Measurements from ENCODE around the gene PHLPP1.

The PHLPP1 gene

GRCh38 chr18:62952807-62953206, 237.5 kb downstream of the PHLPP1 start:
- no peak for DNase-seq

- no peak for DNase-seq
Measured at GRCh38 chr18:62953663-62954062, 238.3 kb downstream of the PHLPP1 start.

GRCh38 chr18:62954366-62954765, 239.0 kb downstream of the PHLPP1 start:
- no peak for DNase-seq

GRCh38 chr18:62957885-62958472, 242.6 kb downstream of the PHLPP1 start:
- peak; percentile 39 for DNase-seq

- no peak for DNase-seq
Measured at GRCh38 chr18:62959481-62959880, 244.1 kb downstream of the PHLPP1 start.

DNA sequence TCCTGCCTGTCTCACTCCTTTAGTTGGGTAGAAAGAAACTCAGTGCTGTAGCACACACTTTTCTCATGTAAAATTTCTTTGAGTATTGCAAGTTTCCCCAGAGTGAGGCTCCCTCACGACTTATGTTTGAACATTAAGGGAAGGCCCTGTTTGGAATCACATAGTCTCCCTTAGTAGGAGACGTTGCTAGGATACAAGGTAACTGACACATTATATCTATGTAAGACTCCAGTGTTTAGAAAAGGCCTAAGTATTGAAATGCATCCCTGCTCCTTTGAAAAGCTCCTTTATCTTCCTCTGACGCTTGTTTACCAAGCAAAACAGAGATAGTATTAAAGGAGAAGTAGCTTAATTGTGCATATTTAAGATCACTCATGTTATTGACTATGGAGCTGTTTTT, 248.2 kb downstream of the PHLPP1 start:
- no peak for DNase-seq

GRCh38 chr18:62964432-62964831, 249.1 kb downstream of the PHLPP1 start:
- no peak for DNase-seq

DNA sequence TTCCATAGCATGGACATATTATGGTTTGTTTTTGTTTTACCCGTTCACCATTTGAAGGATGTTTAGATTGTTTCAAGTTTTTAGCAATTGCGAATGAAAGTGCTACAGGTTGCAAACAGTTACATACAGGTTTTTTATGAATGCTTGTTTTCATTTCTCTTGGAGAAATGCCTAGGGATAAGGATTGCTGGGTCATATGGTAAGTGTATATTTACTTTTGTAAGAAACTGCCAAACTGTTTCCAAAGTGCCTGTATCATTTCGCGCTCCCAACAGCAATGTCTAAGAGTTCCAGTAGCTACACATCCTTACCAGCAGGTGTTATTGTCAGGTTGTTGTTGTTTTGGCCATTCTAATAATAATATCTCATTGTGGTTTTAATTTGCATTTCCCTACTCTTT, 251.7 kb downstream of the PHLPP1 start:
- DNase-seq, result no peak

DNA sequence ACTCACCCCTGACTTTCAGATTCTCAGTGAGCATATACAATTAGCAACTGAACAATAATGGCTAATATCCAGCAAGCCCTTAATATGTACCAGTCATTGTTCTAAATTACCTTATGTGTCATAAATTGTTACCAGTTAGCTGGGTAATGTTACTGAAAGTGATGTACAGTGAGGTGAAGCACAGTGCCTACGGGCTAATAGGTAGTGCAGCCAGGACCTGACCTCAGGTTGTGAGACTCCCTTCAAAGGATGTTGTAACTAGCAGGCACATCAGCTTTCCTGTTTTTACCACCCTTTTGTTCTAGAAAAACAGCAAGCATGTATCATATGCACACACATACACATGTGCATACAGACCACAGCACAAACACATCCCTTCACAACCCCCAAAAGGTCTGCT, 258.3 kb downstream of the PHLPP1 start:
- no peak for DNase-seq

- DNase-seq, result no peak
Measured at GRCh38 chr18:62974388-62974787, 259.0 kb downstream of the PHLPP1 start.

- DNase-seq, result no peak
Measured at GRCh38 chr18:62974928-62975675, 259.8 kb downstream of the PHLPP1 start.

DNA sequence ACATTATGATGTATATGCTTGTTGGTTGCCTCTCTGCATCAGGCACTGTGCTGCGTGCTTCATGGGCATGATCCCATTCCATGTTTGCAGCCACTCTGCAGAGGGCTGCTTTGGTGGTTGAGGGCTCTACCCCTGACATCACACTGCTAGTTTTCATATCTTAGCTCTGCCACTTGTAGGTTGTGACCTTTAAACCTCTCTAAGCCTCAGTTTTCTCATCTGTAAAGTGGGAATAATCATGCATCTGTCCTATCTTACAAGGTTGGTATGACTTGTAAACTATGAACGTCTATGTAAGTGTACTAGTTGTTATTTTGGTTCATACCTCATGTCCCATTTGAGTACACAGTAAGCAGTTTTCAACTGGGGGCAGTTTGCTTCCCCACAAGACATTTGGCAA, 260.4 kb downstream of the PHLPP1 start:
- no peak for DNase-seq

DNA sequence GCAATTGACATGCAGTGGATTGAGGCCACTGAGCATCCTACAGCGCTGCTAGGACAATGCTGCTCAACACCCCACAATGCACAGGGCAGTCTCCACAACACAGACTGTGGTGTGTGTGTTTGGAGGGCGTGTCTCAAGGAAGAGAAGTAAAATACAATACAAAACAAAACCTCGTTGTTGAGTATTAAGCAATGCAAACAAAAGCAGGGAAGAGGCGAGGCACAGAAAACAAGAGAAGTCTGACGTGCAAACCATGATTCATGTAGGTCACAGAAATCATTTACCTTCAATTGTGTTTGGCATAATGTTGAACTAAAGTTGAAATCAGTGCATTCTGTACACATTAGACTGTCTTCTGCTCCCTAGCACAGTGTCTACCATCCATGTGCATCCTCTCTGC, 260.9 kb downstream of the PHLPP1 start:
- DNase-seq, result no peak

DNA sequence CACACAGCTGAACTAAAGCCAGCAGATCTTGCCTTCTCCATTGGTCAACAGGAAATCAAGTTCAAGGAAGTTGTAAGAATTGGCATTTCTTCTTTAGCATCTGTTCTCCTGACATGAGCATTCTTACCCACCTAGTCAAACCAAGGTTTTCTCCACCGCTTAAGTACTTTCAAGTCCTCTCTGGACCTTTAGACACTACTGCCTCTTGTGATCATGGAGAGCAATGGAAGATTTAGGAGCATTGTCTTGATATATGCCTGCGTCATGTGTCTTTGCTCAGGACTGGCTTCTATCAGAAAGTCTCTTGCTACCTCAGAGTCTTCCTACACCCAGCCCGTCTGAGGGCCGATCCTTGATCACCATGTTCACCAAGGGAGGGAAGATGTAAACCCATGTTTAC, 262.2 kb downstream of the PHLPP1 start:
- DNase-seq, result no peak

GRCh38 chr18:62978251-62979049, 263.1 kb downstream of the PHLPP1 start:
- DNase-seq, result no peak

DNA sequence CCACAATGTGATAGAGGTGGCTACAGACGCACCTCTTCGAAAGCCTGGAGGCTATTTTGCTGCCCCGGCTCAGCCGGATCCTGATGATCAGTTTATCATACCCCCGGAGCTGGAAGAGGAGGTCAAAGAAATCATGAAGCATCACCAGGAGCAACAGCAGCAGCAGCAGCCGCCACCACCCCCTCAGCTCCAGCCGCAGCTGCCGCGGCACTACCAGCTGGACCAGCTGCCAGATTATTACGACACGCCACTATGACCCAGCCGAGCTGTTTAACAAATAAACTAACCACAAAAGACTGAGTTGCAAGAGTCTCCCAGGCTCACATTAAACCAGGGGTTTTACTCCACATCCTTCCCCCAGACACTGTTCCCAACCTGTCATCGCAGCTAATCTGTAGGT, 263.8 kb downstream of the PHLPP1 start:
- DNase-seq, result no peak

DNA sequence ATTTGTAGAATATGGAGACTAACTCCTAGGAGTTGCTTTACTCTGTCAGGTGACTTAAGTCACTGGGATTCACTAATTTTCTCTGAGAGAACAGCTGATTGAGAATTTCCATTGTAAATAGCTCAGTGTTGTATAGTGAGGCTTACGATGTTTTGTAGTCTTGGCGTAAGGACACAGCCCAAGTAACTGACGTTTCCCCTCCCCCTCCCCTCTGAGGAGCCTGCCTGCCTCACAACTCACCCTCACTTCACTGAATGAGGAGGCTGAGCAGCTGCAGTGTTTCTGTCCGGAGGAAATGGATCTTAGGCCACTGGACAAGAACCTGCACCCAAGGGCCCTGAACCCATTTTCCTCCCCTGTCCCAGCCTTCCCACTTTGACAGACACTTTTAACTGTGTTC, 264.6 kb downstream of the PHLPP1 start:
- no peak for DNase-seq

- DNase-seq, result no peak
Measured at GRCh38 chr18:62981566-62981965, 266.2 kb downstream of the PHLPP1 start.

- DNase-seq, result peak; percentile 50
Measured at GRCh38 chr18:62982600-62983251, 267.4 kb downstream of the PHLPP1 start.

DNA sequence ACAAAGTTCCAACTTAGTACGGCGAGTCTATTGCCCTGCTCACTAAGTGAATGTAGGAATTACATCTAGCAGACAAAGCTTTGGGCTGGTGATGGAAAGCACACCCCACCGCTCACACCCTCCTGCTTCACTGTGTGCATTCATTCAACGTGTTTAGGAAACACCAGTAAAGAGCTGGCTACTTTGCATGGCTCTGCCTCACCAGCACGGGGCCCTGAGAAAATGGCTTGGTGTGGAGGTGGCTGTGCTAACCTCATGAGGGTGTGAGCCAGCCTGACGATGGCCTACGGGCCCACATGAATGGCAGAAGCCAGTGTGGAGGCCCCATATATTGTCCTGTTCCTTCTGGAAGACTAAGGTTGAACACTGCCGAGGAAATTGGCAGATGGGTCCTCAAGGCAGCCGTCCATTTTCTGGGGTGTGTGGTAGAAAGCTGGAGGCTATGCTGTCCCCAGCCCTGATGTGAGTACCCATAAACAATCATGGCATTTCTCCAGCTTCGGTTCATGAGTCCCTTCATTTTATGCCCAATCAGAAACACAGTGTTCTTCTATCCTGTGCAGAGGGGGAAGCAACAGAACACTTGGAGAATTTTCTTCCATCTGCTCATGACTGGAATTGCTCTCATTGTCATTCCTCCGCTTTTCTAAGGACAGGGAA, 269.4 kb downstream of the PHLPP1 start:
- no peak for DNase-seq

- DNase-seq, result no peak
Measured at GRCh38 chr18:62986490-62986889, 271.1 kb downstream of the PHLPP1 start.

DNA sequence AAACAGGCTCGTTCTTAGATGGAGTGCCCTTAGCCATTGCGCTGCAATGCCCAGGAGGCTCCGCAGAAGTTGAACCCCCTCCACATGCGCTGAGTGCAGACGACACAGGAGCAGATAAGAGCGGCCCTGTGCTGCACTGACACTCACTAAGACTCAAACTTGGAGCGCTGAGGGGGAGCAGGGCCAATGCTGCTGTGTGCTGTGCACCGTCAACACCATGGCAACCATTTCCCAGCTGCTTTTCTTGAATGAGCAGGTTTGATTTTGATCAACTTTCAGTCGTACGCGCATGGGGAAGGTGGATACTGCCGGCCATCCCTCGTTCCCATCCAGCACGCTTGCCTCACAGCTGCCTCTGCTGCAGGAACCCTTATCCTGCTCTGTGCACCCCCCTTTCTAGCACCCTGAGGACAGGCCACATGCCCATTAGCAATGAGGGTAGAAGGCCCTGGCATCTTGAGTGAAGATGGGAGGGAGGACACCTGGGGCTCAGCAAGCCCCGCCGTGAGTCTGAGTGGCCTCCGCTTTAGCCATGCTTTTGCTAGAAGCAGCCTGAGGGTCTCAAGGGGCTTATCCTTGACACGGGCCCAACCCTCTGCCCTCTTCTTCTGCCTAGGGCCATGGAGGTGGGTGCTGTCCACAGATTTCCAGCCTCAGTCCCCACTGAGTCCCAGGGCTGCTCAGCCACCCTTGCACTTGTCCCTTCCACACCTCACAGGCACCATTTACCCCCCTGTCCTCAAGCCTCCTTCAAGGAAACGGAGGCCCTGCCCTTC, 271.9 kb downstream of the PHLPP1 start:
- no peak for DNase-seq
